ENCODE results near the gene CCNK.

CCNK gene

DNA sequence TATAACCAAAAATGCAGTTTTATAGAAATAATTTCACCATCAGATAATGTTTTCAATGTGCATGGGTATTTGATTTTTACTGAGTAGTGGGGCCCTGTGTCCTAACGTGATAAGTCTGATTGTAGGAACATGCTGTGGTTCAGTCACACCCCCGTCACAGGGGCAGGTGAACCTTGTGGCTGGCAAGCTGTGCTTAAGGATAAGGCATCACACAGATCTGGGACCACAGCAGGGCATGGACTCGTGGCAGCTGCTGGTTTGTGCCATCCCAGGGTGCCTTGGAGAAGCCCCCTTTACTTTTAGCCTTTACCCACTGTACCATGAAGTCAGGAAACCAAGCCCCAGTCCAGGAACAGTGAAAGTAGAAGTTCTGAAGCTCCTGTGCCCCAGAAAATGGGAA, 16.7 kb downstream of the CCNK start:
- no peaks in the 10 kb centered on the region for H3F3A ChIP-seq (ENCODE audit: insufficient read depth)
- peaks cover 29% of the 10 kb centered on the region; the same call in 1 of the 2 replicates for H3K36me3 ChIP-seq (ENCODE audit: low read length)
- H3K4me2 ChIP-seq (ENCODE audit: low read depth, low read length, poor library complexity, severe bottlenecking) = no peak overlapping the region
- no peaks in the 10 kb centered on the region for H3K9me3 ChIP-seq (ENCODE audit: insufficient read depth, low read length)
- no peaks in the 10 kb centered on the region for H3K27me3 ChIP-seq (ENCODE audit: low read length)
- H3K79me2 ChIP-seq (ENCODE audit: insufficient read depth, low read length) = peaks cover 2% of the 10 kb centered on the region; the same call in 1 of the 2 replicates
- H2AFZ ChIP-seq (ENCODE audit: low read depth, low read length, severe bottlenecking) = no peak overlapping the region
- H3K9me2 ChIP-seq (replicated peaks; ENCODE audit: insufficient read depth, low read length) = no peaks in the 10 kb centered on the region
- peaks cover 6% of the 10 kb centered on the region; the same call in 1 of the 2 replicates for H4K20me1 ChIP-seq (ENCODE audit: low read depth, low read length)
- no peak overlapping the region for H3K27ac ChIP-seq (ENCODE audit: low read depth, low read length)
- TF ChIP-seq EZH2phosphoT487 (conservative IDR thresholded peaks at IDR 0.05; ENCODE audit: low read length) = no peak
- TF ChIP-seq, protein P1, sequence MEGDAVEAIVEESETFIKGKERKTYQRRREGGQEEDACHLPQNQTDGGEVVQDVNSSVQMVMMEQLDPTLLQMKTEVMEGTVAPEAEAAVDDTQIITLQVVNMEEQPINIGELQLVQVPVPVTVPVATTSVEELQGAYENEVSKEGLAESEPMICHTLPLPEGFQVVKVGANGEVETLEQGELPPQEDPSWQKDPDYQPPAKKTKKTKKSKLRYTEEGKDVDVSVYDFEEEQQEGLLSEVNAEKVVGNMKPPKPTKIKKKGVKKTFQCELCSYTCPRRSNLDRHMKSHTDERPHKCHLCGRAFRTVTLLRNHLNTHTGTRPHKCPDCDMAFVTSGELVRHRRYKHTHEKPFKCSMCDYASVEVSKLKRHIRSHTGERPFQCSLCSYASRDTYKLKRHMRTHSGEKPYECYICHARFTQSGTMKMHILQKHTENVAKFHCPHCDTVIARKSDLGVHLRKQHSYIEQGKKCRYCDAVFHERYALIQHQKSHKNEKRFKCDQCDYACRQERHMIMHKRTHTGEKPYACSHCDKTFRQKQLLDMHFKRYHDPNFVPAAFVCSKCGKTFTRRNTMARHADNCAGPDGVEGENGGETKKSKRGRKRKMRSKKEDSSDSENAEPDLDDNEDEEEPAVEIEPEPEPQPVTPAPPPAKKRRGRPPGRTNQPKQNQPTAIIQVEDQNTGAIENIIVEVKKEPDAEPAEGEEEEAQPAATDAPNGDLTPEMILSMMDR (IDR thresholded peaks at IDR 0.05; ENCODE audit: insufficient read depth, low read length, poor library complexity, severe bottlenecking) = no peak
- H3K4me3 ChIP-seq (ENCODE audit: insufficient read depth, low read length, poor library complexity, severe bottlenecking) = no peak overlapping the region
- no peak overlapping the region for H3K9ac ChIP-seq (ENCODE audit: low read length)

DNA sequence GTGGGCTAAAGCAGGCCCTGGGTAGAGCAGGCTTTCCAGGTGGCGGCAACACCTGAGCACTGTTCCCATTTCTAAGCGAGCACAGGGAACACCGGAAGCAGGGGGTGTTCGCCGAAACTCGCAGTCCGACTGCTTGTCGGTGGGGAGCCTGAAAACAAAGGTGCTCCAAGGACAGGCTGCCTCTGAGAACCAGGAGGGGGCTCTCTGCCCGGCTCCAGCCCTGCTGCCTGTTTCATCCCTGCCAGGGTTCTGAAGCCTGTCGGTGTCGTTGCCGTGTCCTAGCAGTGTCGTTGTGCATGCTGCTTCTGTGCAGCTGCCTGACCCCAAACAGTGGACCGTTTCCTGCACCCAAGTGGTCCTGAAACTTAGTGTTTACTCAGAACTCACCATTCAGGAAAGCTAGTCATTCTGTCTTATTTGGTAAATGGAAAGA, 21.8 kb downstream of the CCNK start:
- H3K9me2 ChIP-seq (replicated peaks; ENCODE audit: insufficient read depth, low read length) = no peaks in the 10 kb centered on the region
- H4K20me1 ChIP-seq (ENCODE audit: low read depth, low read length) = no peaks in the 10 kb centered on the region
- no peak overlapping the region for H3K9ac ChIP-seq (ENCODE audit: low read length)
- no peak overlapping the region for H2AFZ ChIP-seq (ENCODE audit: low read depth, low read length, severe bottlenecking)
- no peak overlapping the region for H3K27ac ChIP-seq (ENCODE audit: low read depth, low read length)
- peaks cover 18% of the 10 kb centered on the region; the same call in 1 of the 2 replicates for H3K36me3 ChIP-seq (ENCODE audit: low read length)
- H3K4me3 ChIP-seq (ENCODE audit: insufficient read depth, low read length, poor library complexity, severe bottlenecking) = no peak overlapping the region
- H3K9me3 ChIP-seq (ENCODE audit: insufficient read depth, low read length) = no peaks in the 10 kb centered on the region
- no peak overlapping the region for H3K4me2 ChIP-seq (ENCODE audit: low read depth, low read length, poor library complexity, severe bottlenecking)
- TF ChIP-seq, protein P1 (IDR thresholded peaks at IDR 0.05; ENCODE audit: insufficient read depth, low read length, poor library complexity, severe bottlenecking) = no peak
- TF ChIP-seq EZH2phosphoT487 (conservative IDR thresholded peaks at IDR 0.05; ENCODE audit: low read length) = no peak
- H3F3A ChIP-seq (ENCODE audit: insufficient read depth) = no peaks in the 10 kb centered on the region
- no peaks in the 10 kb centered on the region for H3K27me3 ChIP-seq (ENCODE audit: low read length)
- H3K79me2 ChIP-seq (ENCODE audit: insufficient read depth, low read length) = no peaks in the 10 kb centered on the region

DNA sequence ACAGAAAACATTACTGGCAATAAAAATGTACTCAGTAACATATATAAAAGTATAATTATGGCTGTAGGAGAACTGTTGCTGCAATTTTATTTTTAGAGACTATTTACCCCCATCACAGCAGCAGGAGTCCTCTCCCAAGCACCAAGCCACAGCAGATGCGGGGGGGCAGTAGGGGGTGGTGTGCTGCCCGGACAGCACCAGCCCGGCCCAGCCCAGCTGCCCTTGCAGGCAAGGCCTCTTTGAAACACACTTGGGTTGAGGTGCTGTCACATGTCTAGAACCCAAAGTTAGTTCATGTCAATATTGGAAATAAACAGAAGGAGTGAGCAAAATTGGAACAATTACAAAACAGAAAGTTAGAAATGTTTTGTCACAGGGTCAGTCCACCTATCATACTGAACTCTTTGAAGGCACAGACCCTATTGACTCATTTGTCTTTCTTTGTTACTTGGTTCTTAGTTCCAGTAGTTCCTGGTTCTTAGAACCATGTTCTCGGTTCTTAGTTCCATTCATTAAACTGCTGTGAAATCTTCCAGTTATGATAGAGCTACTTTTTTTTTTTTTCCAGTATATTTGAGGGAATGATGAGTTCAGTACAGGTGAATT, 22.7 kb downstream of the CCNK start:
- Histone ChIP-seq H3K27ac (ENCODE audit: low read depth, low read length) (no peak overlapping the region), H3K9me3 (ENCODE audit: insufficient read depth, low read length) (no peaks in the 10 kb centered on the region), H4K20me1 (ENCODE audit: low read depth, low read length) (no peaks in the 10 kb centered on the region), H3K79me2 (ENCODE audit: insufficient read depth, low read length) (no peaks in the 10 kb centered on the region), H3K4me2 (ENCODE audit: low read depth, low read length, poor library complexity, severe bottlenecking) (no peak overlapping the region), H3K4me3 (ENCODE audit: insufficient read depth, low read length, poor library complexity, severe bottlenecking) (no peak overlapping the region), H3K9me2 (replicated peaks; ENCODE audit: insufficient read depth, low read length) (no peaks in the 10 kb centered on the region), H3K27me3 (ENCODE audit: low read length) (no peaks in the 10 kb centered on the region), H3F3A (ENCODE audit: insufficient read depth) (no peaks in the 10 kb centered on the region), H3K36me3 (ENCODE audit: low read length) (peaks cover 18% of the 10 kb centered on the region; the same call in 1 of the 2 replicates), H2AFZ (ENCODE audit: low read depth, low read length, severe bottlenecking) (no peak overlapping the region), H3K9ac (ENCODE audit: low read length) (no peak overlapping the region)
- TF ChIP-seq EZH2phosphoT487 (conservative IDR thresholded peaks at IDR 0.05; ENCODE audit: low read length) = no peak
- TF ChIP-seq, protein P1 (IDR thresholded peaks at IDR 0.05; ENCODE audit: insufficient read depth, low read length, poor library complexity, severe bottlenecking) = no peak

Data from SU-DHL-6 (cell line).